Lower leg skin (tissue), 4 donors: ENCODE data around the gene INS. TPM values are rescaled to one million over a fixed set of nuclear protein-coding genes. Genes with fewer than 3 reads are reported as not detected.

Source experiments
- DNase-seq, 2 donors: peaks; one replicate each; pipeline ENCODE4 v3.0.0-alpha.2; 2019; ENCODE audit warnings: low spot score in 2 of 2
- H3K4me3 ChIP-seq: fragments of 200-600 bp; sonication (generic); 2 replicates; pipeline ENCODE4 v1.5.1; 2017; ENCODE audit warnings: mild to moderate bottlenecking, low read depth; ENCODE audit not compliant: poor library complexity, severe bottlenecking
- POLR2A ChIP-seq, 2 donors: fragments of 450-650 bp; IDR thresholded peaks; one replicate each; pipeline ENCODE4 v1.6.1; 2016 to 2017; ENCODE audit warnings: antibody characterized with exemption in 2 of 2, mild to moderate bottlenecking in 1 of 2, moderate library complexity in 1 of 2
- WGBS, 2 donors: methylation state at CpG; one replicate each; pipeline ENCODE4 v1.1.5; 2018; 5-methylcytosine and 5-hydroxymethylcytosine counted together
- intact Hi-C: fragments of 100-400 bp; cut with DNase I; formaldehyde crosslinking; loops from one replicate; pipeline ENCODE4 v1.15.0; 2023; ENCODE audit warnings: low total_unique reads
- total RNA-seq, 4 donors: library from RNA; depleted of rRNA; stranded (reverse); fragments of >200 nt; gene quantifications; one replicate each; pipeline ENCODE4 v1.1.0, GENCODE V29; 2016
- TF ChIP-seq, protein P1 (sequence below), 3 donors: fragments of 450-650 bp; IDR thresholded peaks; one replicate each; pipeline ENCODE4 v1.5.1; 2016; ENCODE audit warnings: antibody characterized with exemption in 3 of 3, mild to moderate bottlenecking in 3 of 3, moderate library complexity in 2 of 3

Gene INS
- not detected for total RNA-seq

DNA sequence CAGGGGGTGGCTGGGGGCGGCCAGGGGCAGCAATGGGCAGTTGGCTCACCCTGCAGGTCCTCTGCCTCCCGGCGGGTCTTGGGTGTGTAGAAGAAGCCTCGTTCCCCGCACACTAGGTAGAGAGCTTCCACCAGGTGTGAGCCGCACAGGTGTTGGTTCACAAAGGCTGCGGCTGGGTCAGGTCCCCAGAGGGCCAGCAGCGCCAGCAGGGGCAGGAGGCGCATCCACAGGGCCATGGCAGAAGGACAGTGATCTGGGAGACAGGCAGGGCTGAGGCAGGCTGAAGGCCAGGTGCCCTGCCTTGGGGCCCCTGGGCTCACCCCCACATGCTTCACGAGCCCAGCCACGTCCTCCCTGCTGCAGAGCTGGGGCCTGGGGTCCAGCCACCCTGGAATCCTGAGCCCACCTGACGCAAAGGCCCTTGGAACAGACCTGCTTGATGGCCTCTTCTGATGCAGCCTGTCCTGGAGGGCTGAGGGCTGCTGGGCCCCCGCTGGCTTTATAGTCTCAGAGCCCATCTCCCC lies at the start of gene INS:
INS (minus strand) TSS at position 474 of the 524 bp plus-strand sequence; CDS start at position 236, 238 bp downstream.
- WGBS, 2 donors: 67 to 69% methylated on average over 1 to 5 of the region's 13 CpGs
- no peak for DNase-seq
- H3K4me3 ChIP-seq: no peak within 1 kb of the TSS
- TF ChIP-seq, protein P1, sequence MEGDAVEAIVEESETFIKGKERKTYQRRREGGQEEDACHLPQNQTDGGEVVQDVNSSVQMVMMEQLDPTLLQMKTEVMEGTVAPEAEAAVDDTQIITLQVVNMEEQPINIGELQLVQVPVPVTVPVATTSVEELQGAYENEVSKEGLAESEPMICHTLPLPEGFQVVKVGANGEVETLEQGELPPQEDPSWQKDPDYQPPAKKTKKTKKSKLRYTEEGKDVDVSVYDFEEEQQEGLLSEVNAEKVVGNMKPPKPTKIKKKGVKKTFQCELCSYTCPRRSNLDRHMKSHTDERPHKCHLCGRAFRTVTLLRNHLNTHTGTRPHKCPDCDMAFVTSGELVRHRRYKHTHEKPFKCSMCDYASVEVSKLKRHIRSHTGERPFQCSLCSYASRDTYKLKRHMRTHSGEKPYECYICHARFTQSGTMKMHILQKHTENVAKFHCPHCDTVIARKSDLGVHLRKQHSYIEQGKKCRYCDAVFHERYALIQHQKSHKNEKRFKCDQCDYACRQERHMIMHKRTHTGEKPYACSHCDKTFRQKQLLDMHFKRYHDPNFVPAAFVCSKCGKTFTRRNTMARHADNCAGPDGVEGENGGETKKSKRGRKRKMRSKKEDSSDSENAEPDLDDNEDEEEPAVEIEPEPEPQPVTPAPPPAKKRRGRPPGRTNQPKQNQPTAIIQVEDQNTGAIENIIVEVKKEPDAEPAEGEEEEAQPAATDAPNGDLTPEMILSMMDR (IDR thresholded peaks at IDR 0.05): no peak
- TF ChIP-seq POLR2A (IDR thresholded peaks at IDR 0.05): no peak
- intact Hi-C loops: no loop called here

DNA sequence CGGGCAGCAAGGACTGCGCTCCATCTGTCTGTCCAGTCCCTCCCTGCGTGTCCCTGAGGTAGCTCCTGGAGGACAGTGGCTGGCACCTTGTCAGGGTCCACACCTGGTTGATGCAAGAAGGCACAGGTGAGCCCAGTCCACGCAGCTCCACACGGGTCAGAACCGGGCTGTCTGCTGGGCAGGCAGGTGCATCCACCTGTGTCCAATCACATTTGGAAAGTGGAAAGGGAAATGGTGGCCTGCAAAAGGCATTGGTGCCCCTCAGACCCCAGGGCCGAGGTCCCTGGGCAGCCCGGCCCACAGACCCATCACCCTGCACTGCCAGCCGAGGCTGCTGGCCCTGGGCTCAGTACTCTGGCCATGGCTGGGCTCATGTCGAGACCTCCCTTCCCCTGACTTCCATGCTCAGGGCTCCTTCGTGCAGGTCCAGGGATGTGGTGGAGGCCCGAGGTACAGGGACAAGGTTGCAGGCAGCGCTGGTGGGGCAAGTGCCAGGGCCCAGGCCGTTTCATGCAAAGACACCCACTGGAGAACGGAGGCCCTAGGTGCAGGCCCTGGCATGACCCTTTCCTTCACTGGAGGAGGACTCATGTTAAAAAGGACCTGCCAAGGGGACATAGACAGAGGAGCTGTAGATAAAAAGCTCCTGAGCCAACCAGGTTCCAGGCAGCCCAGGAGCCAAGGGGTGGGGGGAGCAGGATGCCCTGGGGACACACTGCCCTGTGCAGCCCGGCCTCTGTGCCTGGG lies 49.5 kb upstream of the INS start:
- intact Hi-C loops: no loop called here
- peak; percentile 9 to 80 for DNase-seq
- no peak overlapping the region for H3K4me3 ChIP-seq
- WGBS, 2 donors: 67 to 81% methylated on average over 10 to 16 of the region's 16 CpGs
- TF ChIP-seq, protein P1 (IDR thresholded peaks at IDR 0.05): no peak

DNA sequence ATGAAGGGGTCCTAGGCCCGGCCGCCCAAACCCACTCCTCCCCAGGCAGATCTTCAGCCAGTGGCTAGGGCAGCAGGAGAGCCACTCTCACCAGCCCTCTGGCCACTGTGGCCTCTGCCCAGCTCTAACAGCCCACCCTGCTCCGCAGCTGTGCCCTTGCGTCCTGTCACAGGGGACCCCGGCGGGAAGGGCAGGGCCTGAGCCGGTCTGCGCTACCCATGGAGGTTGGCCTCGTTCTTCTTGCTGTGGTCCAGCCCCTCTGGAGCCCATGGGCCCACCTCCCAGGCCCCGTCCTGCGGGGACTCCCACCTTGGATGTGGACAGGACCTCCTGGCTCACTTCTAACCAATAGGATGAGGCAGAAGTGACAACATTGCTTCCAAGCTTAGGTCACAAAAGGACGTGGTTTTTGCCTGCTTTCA lies 48.9 kb upstream of the INS start:
- intact Hi-C loops: no loop called here
- no peak overlapping the region for H3K4me3 ChIP-seq
- WGBS, 2 donors: 81 to 93% methylated on average over 6 to 12 of the region's 12 CpGs
- peak in 1 of 2 donors; percentile 8 for DNase-seq
- TF ChIP-seq POLR2A (IDR thresholded peaks at IDR 0.05): no peak
- TF ChIP-seq, protein P1 (IDR thresholded peaks at IDR 0.05): no peak

DNA sequence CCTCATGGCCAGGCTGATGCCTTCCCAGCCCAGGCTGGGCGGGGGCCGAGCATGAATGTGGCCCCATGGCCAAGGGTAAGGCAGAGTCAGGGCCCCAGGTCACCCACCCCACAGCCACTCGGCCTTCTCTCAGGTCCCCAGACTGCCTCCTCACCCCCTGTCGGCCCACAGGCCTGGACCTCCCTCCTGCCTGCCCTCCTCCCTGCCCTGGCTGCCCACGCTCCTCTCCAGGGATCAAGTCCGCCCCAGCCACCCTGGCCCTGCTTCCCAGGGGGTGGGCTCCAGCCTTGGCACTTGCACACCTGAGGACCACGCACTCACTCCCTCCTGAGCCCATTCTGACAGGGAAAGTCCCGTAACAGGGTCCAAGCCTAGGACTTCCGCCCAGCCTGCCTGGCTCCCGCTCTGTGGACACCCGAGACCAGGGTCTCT lies 48.4 kb upstream of the INS start:
- DNase-seq: peak; percentile 11 to 81
- TF ChIP-seq, protein P1 (IDR thresholded peaks at IDR 0.05): no peak
- TF ChIP-seq POLR2A (IDR thresholded peaks at IDR 0.05): no peak
- intact Hi-C loops: no loop called here
- no peak overlapping the region for H3K4me3 ChIP-seq
- WGBS, 2 donors: 91 to 93% methylated on average over 9 to 11 of the region's 11 CpGs

DNA sequence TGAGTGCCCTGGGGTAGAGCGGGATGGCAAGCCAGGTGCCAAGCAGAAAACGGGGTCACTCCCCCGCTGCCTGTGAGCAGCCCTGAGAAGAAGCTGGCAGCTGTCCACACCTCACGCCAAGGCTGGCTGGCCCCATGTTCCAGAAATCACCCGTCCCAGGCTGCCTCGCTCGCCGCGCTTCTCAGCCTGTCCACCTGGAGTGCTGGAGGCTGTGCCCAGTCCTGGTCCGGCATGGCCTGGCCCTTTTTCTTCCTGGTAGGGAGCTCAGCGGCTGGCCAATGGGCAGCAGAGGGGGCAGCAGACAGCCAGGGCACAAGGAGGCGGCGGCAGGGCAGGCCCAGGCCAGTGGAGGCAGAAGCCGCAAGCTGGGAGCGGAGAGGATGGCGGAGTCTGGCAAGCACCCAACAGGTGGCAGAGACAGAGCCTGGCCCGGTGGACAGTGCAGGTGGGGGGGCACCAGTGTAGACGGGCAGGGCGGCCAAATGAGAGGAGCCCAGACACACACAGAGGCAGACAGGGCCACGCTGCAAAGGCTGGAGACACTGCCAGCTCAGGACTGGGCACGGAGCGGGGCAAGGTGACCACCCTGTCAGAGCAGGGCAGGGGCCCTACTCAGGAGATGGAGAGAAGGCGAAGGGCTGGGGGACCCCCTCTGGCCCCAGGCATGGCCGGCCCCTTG lies 47.8 kb upstream of the INS start:
- no peak for TF ChIP-seq POLR2A (IDR thresholded peaks at IDR 0.05)
- TF ChIP-seq, protein P1 (IDR thresholded peaks at IDR 0.05): no peak
- 76 to 81% methylated on average over 10 to 24 of the region's 24 CpGs for WGBS, 2 donors
- H3K4me3 ChIP-seq: no peak overlapping the region
- intact Hi-C loops: no loop called here
- peak; percentile 14 to 86 for DNase-seq
